Neutrophil (primary cell): Measurements from ENCODE around the gene TGM6.

Source experiments
- H3K27ac ChIP-seq: fragments of 200-600 bp; sonication (generic); 2 replicates; pipeline ENCODE4 v1.5.1; 2016; ENCODE audit warnings: mild to moderate bottlenecking, moderate library complexity
- H3K27me3 ChIP-seq: fragments of 200-600 bp; sonication (generic); 2 replicates; pipeline ENCODE4 v1.6.0; 2016; ENCODE audit warnings: mild to moderate bottlenecking
- H3K36me3 ChIP-seq: fragments of 200-600 bp; sonication (generic); 2 replicates; pipeline ENCODE4 v1.5.1; 2017
- H3K4me1 ChIP-seq, 2 experiments: fragments of 200-600 bp in 1 of 2; sonication (generic) in 1 of 2; 1 replicate in 1 of 2; 2 replicates in 1 of 2; pipeline versions ENCODE4 v1.5.1 to v1.6.1; 2013 to 2016; ENCODE audit warnings: low read depth in 1 of 2, low read length in 1 of 2, mild to moderate bottlenecking in 1 of 2, moderate library complexity in 1 of 2; ENCODE audit not compliant: control insufficient read depth in 1 of 2, insufficient read depth in 1 of 2
- H3K4me3 ChIP-seq, 2 experiments: fragments of 200-600 bp in 1 of 2; sonication (generic) in 1 of 2; 1 replicate in 1 of 2; 2 replicates in 1 of 2; pipeline ENCODE4 v1.5.1; 2013 to 2016; ENCODE audit warnings: low read depth in 1 of 2, low read length in 1 of 2, mild to moderate bottlenecking in 1 of 2, moderate library complexity in 1 of 2
- H3K9me3 ChIP-seq: fragments of 200-600 bp; sonication (generic); 2 replicates; pipeline ENCODE4 v1.5.1; 2016
- TF ChIP-seq, protein P1 (sequence below): fragments of 200-600 bp; sonication (generic); IDR thresholded peaks from 2 replicates; pipeline ENCODE4 v1.5.1; 2016; ENCODE audit warnings: antibody characterized with exemption

TGM6 gene

DNA sequence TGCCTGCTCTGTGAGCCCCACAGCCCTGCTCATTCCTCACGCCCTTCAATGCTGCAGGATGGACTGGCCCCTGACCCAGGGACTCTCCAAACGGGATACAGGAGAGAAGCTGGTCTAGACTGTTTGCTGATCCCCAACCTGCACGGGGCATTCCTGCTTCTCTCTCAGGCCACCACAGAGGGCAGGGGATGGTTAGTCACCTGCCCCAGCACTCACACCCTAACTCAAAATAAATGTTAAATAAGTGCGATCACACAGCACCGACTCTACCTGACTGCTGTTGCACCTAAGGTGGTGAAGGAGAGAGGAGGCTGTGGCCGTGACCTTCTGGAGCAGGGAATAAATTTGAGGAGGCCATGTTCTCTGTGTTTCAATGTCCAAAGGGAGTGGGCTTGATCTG is 39.9 kb upstream of the TGM6 start:
- H3K4me3 ChIP-seq, result no peak overlapping the region
- no peaks in the 10 kb centered on the region for H3K27me3 ChIP-seq
- no peaks in the 10 kb centered on the region for H3K9me3 ChIP-seq
- H3K27ac ChIP-seq, result peak overlapping the region; percentile 10
- H3K36me3 ChIP-seq, result peaks cover 40% of the 10 kb centered on the region
- TF ChIP-seq, protein P1, sequence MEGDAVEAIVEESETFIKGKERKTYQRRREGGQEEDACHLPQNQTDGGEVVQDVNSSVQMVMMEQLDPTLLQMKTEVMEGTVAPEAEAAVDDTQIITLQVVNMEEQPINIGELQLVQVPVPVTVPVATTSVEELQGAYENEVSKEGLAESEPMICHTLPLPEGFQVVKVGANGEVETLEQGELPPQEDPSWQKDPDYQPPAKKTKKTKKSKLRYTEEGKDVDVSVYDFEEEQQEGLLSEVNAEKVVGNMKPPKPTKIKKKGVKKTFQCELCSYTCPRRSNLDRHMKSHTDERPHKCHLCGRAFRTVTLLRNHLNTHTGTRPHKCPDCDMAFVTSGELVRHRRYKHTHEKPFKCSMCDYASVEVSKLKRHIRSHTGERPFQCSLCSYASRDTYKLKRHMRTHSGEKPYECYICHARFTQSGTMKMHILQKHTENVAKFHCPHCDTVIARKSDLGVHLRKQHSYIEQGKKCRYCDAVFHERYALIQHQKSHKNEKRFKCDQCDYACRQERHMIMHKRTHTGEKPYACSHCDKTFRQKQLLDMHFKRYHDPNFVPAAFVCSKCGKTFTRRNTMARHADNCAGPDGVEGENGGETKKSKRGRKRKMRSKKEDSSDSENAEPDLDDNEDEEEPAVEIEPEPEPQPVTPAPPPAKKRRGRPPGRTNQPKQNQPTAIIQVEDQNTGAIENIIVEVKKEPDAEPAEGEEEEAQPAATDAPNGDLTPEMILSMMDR, result no peak
- H3K4me1 ChIP-seq, result peaks cover 0 to 9% of the 10 kb centered on the region in 2 experiments

DNA sequence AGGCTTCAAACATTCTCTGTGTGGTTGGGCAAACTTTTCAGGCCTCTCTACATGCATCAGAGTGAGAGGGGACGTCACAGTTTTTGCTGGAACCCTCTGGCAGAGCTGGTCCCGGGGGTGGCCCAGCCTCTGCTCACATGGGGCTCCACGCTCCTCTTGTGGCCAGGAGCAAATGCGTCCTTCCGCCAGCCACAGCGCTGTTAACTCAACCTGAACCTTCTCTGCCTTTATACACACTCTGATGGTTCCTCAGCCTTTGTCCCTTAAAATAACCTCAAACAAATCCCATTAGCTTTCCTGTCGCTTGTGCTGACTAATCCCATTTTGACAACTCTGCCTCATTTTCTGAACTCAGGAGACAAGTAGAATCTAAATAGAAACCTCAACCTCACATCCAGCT is 39.4 kb upstream of the TGM6 start:
- peaks cover 2 to 14% of the 10 kb centered on the region in 2 experiments for H3K4me1 ChIP-seq
- H3K36me3 ChIP-seq, result peaks cover 35% of the 10 kb centered on the region
- H3K27me3 ChIP-seq, result no peaks in the 10 kb centered on the region
- peak overlapping the region; percentile 10 for H3K27ac ChIP-seq
- H3K9me3 ChIP-seq, result no peaks in the 10 kb centered on the region
- no peak overlapping the region for H3K4me3 ChIP-seq
- TF ChIP-seq, protein P1, result no peak

DNA sequence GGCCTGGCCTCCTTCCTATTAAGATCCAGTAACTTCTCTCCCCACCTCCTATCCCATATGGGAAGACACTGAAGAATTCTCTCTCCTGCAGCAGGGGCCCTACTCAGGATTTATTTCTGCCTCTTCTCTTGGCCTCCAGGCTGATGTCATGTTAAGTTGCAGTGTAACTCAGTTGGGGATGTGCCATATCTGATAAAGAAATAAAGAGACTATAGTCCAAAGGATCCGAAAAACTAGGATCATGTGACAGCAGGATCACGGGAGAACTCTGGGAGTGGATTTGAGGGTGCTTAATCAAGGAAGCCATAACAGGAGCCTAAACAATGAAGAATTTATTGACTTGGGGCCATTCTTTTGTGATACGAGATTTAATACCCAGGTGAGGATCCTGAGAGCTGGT is 38.5 kb upstream of the TGM6 start:
- Histone ChIP-seq H3K4me1 (peaks cover 11 to 23% of the 10 kb centered on the region in 2 experiments), H3K4me3 (no peak overlapping the region), H3K9me3 (no peaks in the 10 kb centered on the region), H3K27me3 (no peaks in the 10 kb centered on the region), H3K27ac (no peak overlapping the region), H3K36me3 (peaks cover 26% of the 10 kb centered on the region)
- TF ChIP-seq, protein P1, result no peak

DNA sequence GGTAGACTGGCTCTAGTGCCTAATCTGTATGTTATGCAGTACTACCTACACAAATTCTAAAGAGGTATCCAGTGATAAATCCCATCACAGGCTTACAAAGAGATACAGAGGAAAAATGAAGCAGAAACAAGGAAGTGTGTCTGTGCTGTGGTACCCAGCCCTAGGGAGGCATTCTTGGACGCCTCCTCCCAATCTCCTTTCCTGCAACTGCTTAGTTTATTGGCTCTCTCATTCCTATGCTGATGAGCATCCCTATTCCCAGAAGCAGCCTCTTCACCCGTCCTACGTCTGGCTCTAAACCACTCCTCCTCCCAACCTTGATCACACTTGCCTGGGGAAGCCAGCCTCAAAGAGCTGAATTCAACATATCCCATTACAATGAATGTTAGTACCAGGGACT is 34.5 kb upstream of the TGM6 start:
- Histone ChIP-seq H3K27ac (peak overlapping the region; percentile 56), H3K9me3 (no peaks in the 10 kb centered on the region), H3K4me3 (no peak overlapping the region), H3K4me1 (peaks cover 13 to 16% of the 10 kb centered on the region in 2 experiments), H3K36me3 (peaks cover 6% of the 10 kb centered on the region), H3K27me3 (peaks cover 31% of the 10 kb centered on the region)
- TF ChIP-seq, protein P1, result no peak

DNA sequence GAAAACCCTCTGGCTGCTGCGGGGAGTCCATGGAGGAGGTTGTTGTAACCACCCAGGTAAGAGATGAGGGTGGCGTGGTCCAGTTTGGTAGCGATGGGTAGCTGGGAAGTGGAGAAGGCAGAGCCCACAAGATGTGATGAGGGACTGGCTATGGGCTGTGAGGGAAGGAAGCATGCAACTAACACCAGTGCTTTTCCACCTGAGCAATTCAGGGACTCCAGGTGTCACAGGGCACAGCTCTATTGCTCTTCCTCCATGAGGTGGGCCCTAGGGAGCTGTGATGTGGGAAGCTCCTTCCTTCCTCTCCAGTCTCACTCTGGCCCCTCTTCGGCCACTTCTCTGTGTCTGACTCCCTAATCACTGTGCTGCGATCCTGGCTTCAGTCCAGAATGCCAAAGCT is 32.4 kb upstream of the TGM6 start:
- peaks cover 43% of the 10 kb centered on the region for H3K27me3 ChIP-seq
- H3K4me3 ChIP-seq, result no peak overlapping the region
- no peaks in the 10 kb centered on the region for H3K36me3 ChIP-seq
- no peak overlapping the region for H3K27ac ChIP-seq
- no peaks in the 10 kb centered on the region for H3K9me3 ChIP-seq
- TF ChIP-seq, protein P1, result no peak
- H3K4me1 ChIP-seq, result peaks cover 16% of the 10 kb centered on the region in 2 experiments

DNA sequence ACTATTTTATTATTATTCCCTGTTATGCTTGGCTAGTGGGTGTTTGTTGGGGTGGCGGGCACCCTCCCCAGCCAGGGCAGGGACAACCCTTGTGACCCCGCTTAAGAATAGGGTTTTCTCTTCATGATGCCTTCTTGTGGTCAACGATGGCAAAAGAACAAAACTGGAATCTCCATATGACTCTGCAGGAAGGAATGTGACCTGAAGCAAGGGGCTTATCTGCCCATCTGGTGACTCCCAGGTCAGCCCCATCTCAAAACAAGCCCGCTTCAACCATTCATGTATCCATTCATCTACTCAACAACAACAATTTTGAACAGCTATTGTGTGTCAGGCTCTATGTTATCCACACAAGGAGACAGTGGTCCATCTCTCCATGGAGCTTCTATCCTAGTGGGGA is 30.9 kb upstream of the TGM6 start:
- Histone ChIP-seq H3K27me3 (peaks cover 58% of the 10 kb centered on the region), H3K9me3 (no peaks in the 10 kb centered on the region)
- TF ChIP-seq, protein P1, result no peak

More for the DNA sequence above, 30.9 kb upstream of the TGM6 start:
- Histone ChIP-seq H3K36me3 (no peaks in the 10 kb centered on the region), H3K27ac (no peak overlapping the region), H3K4me1 (peaks cover 16% of the 10 kb centered on the region in 2 experiments), H3K4me3 (no peak overlapping the region)
